DMS79 (cell line): ENCODE measurements around the gene DNAH1.

ENCODE experiments used
- DNase-seq: peaks from one replicate; lab custom pipeline; 2025; lab: John Stamatoyannopoulos, UW

DNAH1 gene

DNA sequence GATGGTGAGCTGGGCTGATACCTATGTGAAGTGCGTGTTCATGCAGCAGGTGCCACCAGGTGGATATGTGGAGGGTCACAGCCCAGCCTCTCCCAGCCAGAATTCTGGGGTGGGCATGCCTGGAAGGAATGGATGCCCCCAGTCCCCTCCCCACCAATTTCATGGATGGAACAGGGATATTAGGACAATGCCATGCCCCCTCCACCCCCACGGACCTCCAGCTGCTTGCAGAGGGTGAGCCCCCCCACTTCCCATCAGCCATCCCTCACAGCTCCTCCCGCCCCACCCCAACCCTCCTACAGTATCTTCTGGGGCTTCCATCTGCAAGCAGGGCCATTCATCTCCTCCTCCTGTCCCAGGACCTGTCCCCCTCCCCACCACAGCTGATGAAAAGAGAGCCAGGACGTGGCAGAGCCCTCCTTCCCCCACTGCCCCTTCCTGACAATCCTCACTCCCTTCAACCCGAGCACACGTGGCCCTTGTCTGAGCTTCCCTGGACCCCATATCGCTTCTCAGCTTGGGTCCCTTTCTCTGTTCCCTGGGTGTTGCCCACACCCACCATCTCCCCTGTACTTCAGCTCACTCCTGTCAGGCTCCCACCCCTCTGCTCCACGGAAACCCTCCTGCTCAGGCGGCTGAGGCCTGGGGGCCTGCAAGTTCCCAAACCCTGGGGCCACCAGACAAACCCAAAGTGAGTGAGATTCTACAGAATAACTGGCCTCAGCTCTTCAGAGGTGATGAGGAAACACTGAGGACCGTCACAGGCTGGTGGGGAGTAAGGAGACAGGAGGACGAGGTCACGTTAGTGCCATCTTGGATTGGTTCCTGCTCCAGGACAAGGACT, 131.6 kb downstream of the DNAH1 start:
- DNase-seq, result no peak
